PC-3 (cell line): ENCODE data around the gene EXOSC2.

Source experiments
- EZH2 ChIP-seq: fragments of 300-600 bp; sonication (generic); IDR thresholded peaks from one replicate; pipeline ENCODE4 v1.6.1; 2017; ENCODE audit warnings: antibody characterized with exemption, mild to moderate bottlenecking, low read length; ENCODE audit not compliant: unreplicated experiment
- EZH2phosphoT487 ChIP-seq: fragments of 300-600 bp; sonication (generic); IDR thresholded peaks from 2 replicates; pipeline ENCODE4 v1.6.1; 2018; ENCODE audit warnings: mild to moderate bottlenecking, antibody characterized with exemption, low read length, borderline replicate concordance
- TF ChIP-seq, protein P1 (sequence below): fragments of 300-600 bp; sonication (generic); conservative IDR thresholded peaks from 2 replicates; pipeline ENCODE4 v1.5.1; 2017; ENCODE audit warnings: antibody characterized with exemption, low read depth, mild to moderate bottlenecking, low read length

DNA sequence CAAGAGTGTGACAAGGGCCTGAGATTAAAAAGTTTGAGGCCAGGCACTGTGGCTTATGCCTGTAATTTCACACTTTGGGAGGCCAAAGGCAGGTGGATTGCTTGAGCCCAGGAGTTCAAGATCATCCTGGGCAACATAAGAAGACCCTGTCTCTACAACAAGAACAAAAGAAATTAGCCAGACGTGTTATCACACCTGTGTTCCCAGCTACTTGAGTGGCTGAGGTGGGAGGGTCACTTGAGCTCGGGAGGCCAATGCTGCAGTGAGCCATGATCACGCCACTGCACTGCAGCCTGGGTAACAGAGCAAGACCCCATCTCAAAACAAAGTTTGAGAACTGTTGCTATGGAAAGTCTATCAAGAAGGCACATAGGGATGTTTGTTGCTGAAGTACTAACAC is 25.0 kb downstream of the EXOSC2 start:
- TF ChIP-seq, protein P1, sequence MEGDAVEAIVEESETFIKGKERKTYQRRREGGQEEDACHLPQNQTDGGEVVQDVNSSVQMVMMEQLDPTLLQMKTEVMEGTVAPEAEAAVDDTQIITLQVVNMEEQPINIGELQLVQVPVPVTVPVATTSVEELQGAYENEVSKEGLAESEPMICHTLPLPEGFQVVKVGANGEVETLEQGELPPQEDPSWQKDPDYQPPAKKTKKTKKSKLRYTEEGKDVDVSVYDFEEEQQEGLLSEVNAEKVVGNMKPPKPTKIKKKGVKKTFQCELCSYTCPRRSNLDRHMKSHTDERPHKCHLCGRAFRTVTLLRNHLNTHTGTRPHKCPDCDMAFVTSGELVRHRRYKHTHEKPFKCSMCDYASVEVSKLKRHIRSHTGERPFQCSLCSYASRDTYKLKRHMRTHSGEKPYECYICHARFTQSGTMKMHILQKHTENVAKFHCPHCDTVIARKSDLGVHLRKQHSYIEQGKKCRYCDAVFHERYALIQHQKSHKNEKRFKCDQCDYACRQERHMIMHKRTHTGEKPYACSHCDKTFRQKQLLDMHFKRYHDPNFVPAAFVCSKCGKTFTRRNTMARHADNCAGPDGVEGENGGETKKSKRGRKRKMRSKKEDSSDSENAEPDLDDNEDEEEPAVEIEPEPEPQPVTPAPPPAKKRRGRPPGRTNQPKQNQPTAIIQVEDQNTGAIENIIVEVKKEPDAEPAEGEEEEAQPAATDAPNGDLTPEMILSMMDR: no peak
- TF ChIP-seq EZH2 (no peak), EZH2phosphoT487 (no peak)
